NCI-H774 (cell line): ENCODE data around the gene XRN2.
"Not testable (repeated sequence)": the region's sequence is repeated elsewhere in the genome, so short reads cannot be mapped to it uniquely, and the experiment has no call there.

Source experiments
- DNase-seq: peaks from one replicate; lab custom pipeline; 2025; lab: John Stamatoyannopoulos, UW

Gene XRN2

GRCh38 chr20:21389368-21389767 is 86.2 kb downstream of the XRN2 start:
- no peak for DNase-seq

- no peak for DNase-seq
These were observed 87.6 kb downstream of the XRN2 start for GRCh38 chr20:21390768-21391167.

GRCh38 chr20:21391185-21391971 is 88.2 kb downstream of the XRN2 start:
- DNase-seq, result no peak

- DNase-seq, result no peak
These were observed 88.8 kb downstream of the XRN2 start for GRCh38 chr20:21391972-21392352.

- DNase-seq, result no peak
These were observed 90.0 kb downstream of the XRN2 start for GRCh38 chr20:21393166-21393565.

- DNase-seq, result no peak
These were observed 90.8 kb downstream of the XRN2 start for GRCh38 chr20:21393816-21394519.

- no peak for DNase-seq
These were observed 91.4 kb downstream of the XRN2 start for GRCh38 chr20:21394551-21394950.

GRCh38 chr20:21395051-21395665 is 92.0 kb downstream of the XRN2 start:
- DNase-seq, result no peak

GRCh38 chr20:21395666-21396598 is 92.8 kb downstream of the XRN2 start:
- no peak for DNase-seq

- DNase-seq, result no peak
These were observed 93.6 kb downstream of the XRN2 start for GRCh38 chr20:21396599-21397340.

- no peak for DNase-seq
These were observed 94.4 kb downstream of the XRN2 start, which contains the start of gene NKX2-4 for GRCh38 chr20:21397341-21398108. Gene NKX2-4, minus strand, starts transcription at chr20:21397526. Its CDS starts 127 bp downstream, at chr20:21397399.

GRCh38 chr20:21398109-21399004 is 95.2 kb downstream of the XRN2 start:
- no peak for DNase-seq

- no peak for DNase-seq
These were observed 95.9 kb downstream of the XRN2 start for GRCh38 chr20:21399005-21399475.

- no peak for DNase-seq
These were observed 108.6 kb downstream of the XRN2 start for GRCh38 chr20:21411725-21412124.

GRCh38 chr20:21413996-21414395 is 110.9 kb downstream of the XRN2 start:
- not testable (repeated sequence) for DNase-seq

- DNase-seq, result not testable (repeated sequence)
These were observed 116.0 kb downstream of the XRN2 start for GRCh38 chr20:21419147-21419546.

GRCh38 chr20:21421601-21422236 is 118.6 kb downstream of the XRN2 start:
- no peak for DNase-seq

GRCh38 chr20:21423712-21424111 is 120.6 kb downstream of the XRN2 start:
- DNase-seq, result not testable (repeated sequence)

- no peak for DNase-seq
These were observed 121.7 kb downstream of the XRN2 start for GRCh38 chr20:21424846-21425245.
